HL-60 (cell line): ENCODE measurements around the gene RELCH.

ENCODE experiments used
- DNase-seq, 2 experiments: peaks; one replicate each; pipeline ENCODE4 v3.0.0-alpha.2; 2010 to 2020; ENCODE audit warnings: low read depth in 1 of 2, low spot score in 1 of 2
- H3K27ac ChIP-seq: fragments of 250-450 bp; sonication (Bioruptor Pico); replicated peaks from 2 replicates; pipeline ENCODE4 v1.5.1; 2020; ENCODE audit warnings: mild to moderate bottlenecking, moderate library complexity
- H3K27me3 ChIP-seq: fragments of 250-450 bp; sonication (Bioruptor Pico); 2 replicates; pipeline ENCODE4 v1.5.1; 2021; ENCODE audit warnings: mild to moderate bottlenecking, moderate library complexity; ENCODE audit not compliant: insufficient read depth, poor library complexity, severe bottlenecking
- H3K4me3 ChIP-seq: replicated peaks from 2 replicates; pipeline ENCODE4 v1.5.1; 2011; ENCODE audit warnings: mild to moderate bottlenecking, control low read depth, low read length; ENCODE audit not compliant: insufficient read depth
- CTCF ChIP-seq: IDR thresholded peaks from one replicate; pipeline ENCODE4 v1.5.1; 2011; ENCODE audit warnings: low read length, control low read depth, inconsistent platforms; ENCODE audit not compliant: insufficient read depth
- GABPA ChIP-seq: IDR thresholded peaks from 2 replicates; pipeline ENCODE4 v1.6.1; 2012; ENCODE audit warnings: low read depth
- POLR2AphosphoS5 ChIP-seq: IDR thresholded peaks from 2 replicates; pipeline ENCODE4 v1.6.1; 2012; ENCODE audit warnings: low read depth
- REST ChIP-seq: IDR thresholded peaks from 2 replicates; pipeline ENCODE4 v1.6.1; 2012; ENCODE audit warnings: low read depth; ENCODE audit not compliant: insufficient replicate concordance
- SPI1 ChIP-seq: IDR thresholded peaks from 2 replicates; pipeline ENCODE4 v1.6.1; 2012; ENCODE audit warnings: low read depth, mild to moderate bottlenecking, borderline replicate concordance

RELCH gene

GRCh38 chr18:62224229-62224628 is 37.2 kb downstream of the RELCH start:
- Histone ChIP-seq H3K27ac (no peak overlapping the region), H3K4me3 (no peak overlapping the region), H3K27me3 (no peaks in the 10 kb centered on the region)
- TF ChIP-seq CTCF (no peak), REST (no peak), SPI1 (no peak), POLR2AphosphoS5 (no peak), GABPA (no peak)
- no peak for DNase-seq

- no peak for DNase-seq
- no peak overlapping the region for H3K4me3 ChIP-seq
- no peak for TF ChIP-seq REST
- no peak for TF ChIP-seq POLR2AphosphoS5
- TF ChIP-seq CTCF, result no peak
- TF ChIP-seq GABPA, result no peak
- TF ChIP-seq SPI1, result no peak
- H3K27me3 ChIP-seq, result no peaks in the 10 kb centered on the region
- H3K27ac ChIP-seq, result no peak overlapping the region
Measured at GRCh38 chr18:62226047-62226446, 39.0 kb downstream of the RELCH start.

DNA sequence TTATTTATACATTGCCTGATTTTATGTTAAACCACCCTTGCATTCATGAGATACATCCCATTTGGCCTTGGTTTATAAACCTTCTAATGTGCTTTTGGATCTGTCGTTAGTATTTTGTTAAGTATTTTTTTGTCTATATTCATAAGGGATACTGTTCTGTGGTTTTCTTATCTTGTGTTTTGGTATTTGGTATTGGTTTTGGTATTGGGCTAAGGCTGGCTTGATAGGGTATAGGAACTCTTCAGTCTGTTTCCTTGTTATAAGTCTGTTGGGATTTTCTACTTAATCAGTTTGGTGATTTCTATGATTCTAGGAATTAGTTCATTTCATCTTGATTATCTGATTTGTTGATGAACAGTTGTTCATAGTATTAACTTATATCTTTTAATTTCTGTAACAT is 49.2 kb downstream of the RELCH start:
- Histone ChIP-seq H3K27me3 (no peaks in the 10 kb centered on the region), H3K4me3 (no peak overlapping the region), H3K27ac (no peak overlapping the region)
- no peak for DNase-seq
- TF ChIP-seq SPI1, result no peak
- TF ChIP-seq POLR2AphosphoS5, result no peak
- no peak for TF ChIP-seq REST
- TF ChIP-seq GABPA, result no peak
- TF ChIP-seq CTCF, result no peak
